Measurements from ENCODE around the gene DNAH6.

The DNAH6 gene

DNA sequence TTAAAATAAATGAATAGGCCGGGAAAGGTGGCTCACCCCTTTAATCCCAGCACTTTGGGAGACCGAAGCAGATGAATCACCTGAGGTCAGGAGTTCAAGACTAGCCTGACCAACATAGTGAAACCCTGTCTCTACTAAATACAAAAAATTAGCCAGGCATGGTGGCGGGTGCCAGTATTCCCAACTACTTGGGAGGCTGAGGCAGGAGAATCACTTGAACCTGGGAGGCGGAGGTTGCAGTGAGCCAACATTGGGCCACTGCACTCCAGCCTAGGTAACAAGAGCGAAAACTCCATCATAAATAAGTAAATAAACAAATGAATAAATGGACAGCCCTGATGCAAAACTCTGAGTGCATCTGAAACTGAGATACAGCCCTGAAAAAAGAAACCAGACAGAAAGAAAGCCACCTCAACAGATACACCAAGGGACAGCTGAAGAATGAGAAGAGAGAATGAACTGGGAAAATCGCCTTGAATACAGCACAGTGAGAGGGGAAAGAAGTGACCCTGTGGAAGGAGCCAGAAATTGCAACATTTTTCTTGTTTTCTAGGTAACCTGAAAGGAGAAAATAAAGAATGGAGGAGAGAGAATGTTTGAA, 300.2 kb downstream of the DNAH6 start:
- peak; percentile 33 for DNase-seq (ENCODE audit: extremely low read depth, insufficient read length)
- H3K27me3 ChIP-seq (replicated peaks; ENCODE audit: control insufficient read depth, insufficient read depth, low read length): peaks cover 3% of the 10 kb centered on the region; the same call in 1 of the 2 replicates
- no peak overlapping the region for H3K4me3 ChIP-seq (replicated peaks; ENCODE audit: low read depth, low read length)
- TF ChIP-seq, protein P1, sequence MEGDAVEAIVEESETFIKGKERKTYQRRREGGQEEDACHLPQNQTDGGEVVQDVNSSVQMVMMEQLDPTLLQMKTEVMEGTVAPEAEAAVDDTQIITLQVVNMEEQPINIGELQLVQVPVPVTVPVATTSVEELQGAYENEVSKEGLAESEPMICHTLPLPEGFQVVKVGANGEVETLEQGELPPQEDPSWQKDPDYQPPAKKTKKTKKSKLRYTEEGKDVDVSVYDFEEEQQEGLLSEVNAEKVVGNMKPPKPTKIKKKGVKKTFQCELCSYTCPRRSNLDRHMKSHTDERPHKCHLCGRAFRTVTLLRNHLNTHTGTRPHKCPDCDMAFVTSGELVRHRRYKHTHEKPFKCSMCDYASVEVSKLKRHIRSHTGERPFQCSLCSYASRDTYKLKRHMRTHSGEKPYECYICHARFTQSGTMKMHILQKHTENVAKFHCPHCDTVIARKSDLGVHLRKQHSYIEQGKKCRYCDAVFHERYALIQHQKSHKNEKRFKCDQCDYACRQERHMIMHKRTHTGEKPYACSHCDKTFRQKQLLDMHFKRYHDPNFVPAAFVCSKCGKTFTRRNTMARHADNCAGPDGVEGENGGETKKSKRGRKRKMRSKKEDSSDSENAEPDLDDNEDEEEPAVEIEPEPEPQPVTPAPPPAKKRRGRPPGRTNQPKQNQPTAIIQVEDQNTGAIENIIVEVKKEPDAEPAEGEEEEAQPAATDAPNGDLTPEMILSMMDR (IDR thresholded peaks at IDR 0.05; ENCODE audit: insufficient read depth, low read length, poor library complexity, severe bottlenecking): no peak
- H3K36me3 ChIP-seq (ENCODE audit: control insufficient read depth, insufficient read depth, low read length): no peaks in the 10 kb centered on the region

DNA sequence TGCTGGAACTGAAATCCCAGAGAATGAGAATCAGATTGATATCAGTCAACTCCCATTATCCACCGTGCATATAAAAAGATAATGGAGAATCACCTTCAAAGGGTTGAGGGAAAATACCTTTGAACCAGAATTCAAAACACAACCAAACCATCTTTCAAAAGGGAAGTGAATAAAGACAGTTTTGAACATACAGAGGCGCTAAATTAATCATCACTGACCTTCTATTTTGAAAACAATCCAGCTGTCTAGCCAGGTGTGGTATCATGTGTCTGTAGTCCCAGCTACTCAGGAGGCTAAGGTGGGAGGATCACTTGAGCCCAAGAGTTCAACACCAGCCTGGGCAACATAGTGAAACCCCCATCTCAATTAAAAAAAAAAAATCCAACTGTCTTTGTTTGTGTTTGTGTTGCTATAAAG, 300.9 kb downstream of the DNAH6 start:
- TF ChIP-seq, protein P1 (IDR thresholded peaks at IDR 0.05; ENCODE audit: insufficient read depth, low read length, poor library complexity, severe bottlenecking): no peak
- Histone ChIP-seq H3K27me3 (replicated peaks; ENCODE audit: control insufficient read depth, insufficient read depth, low read length) (peaks cover 3% of the 10 kb centered on the region; the same call in 1 of the 2 replicates), H3K4me3 (replicated peaks; ENCODE audit: low read depth, low read length) (no peak overlapping the region), H3K36me3 (ENCODE audit: control insufficient read depth, insufficient read depth, low read length) (no peaks in the 10 kb centered on the region)
- DNase-seq (ENCODE audit: extremely low read depth, insufficient read length): peak; percentile 76

DNA sequence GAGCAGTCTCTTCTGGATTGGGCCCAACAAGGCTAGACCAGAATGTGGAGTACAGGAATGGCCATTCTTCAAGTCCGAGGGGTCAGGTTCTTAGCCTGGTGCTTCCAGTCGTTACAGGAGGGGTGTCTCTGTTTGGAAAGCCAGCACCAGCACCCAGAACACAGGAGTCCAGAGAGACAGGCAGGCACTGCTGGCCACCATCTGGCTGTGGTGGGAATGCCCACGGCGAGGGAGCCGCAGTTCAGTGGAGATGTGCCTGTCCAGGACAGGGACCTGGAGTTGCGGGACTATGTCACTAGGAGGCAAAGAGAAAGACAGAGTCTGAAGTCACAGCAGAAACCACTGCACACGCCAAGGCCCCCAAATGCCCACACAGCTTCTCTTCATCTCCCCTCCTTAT, 305.5 kb downstream of the DNAH6 start:
- no peaks in the 10 kb centered on the region for H3K36me3 ChIP-seq (ENCODE audit: control insufficient read depth, insufficient read depth, low read length)
- DNase-seq (ENCODE audit: extremely low read depth, insufficient read length): no peak
- no peak overlapping the region for H3K4me3 ChIP-seq (replicated peaks; ENCODE audit: low read depth, low read length)
- TF ChIP-seq, protein P1 (IDR thresholded peaks at IDR 0.05; ENCODE audit: insufficient read depth, low read length, poor library complexity, severe bottlenecking): no peak
- no peaks in the 10 kb centered on the region; the same call in 1 of the 2 replicates for H3K27me3 ChIP-seq (replicated peaks; ENCODE audit: control insufficient read depth, insufficient read depth, low read length)

DNA sequence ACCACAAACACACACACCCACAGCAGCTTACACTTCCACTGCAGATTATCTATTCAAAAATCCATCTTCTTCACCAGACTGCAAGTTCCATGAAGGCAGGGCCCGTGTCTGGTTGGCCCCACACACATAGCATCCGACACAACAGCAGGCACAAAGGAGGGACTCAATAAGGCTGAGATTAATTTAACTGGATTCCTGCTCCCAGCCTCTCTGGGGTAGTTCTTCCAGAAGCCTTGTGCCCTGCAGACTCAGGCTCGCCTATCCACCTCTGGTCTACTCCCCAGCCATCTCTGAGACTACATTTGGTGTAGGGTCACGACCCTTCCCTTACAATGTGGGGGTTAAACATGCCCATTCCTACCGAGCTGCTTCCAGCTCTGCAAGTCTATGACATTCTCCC, 306.9 kb downstream of the DNAH6 start:
- Histone ChIP-seq H3K27me3 (replicated peaks; ENCODE audit: control insufficient read depth, insufficient read depth, low read length) (no peaks in the 10 kb centered on the region; the same call in none of the 2 replicates), H3K4me3 (replicated peaks; ENCODE audit: low read depth, low read length) (no peak overlapping the region), H3K36me3 (ENCODE audit: control insufficient read depth, insufficient read depth, low read length) (no peaks in the 10 kb centered on the region)
- no peak for DNase-seq (ENCODE audit: extremely low read depth, insufficient read length)
- TF ChIP-seq, protein P1 (IDR thresholded peaks at IDR 0.05; ENCODE audit: insufficient read depth, low read length, poor library complexity, severe bottlenecking): no peak

DNA sequence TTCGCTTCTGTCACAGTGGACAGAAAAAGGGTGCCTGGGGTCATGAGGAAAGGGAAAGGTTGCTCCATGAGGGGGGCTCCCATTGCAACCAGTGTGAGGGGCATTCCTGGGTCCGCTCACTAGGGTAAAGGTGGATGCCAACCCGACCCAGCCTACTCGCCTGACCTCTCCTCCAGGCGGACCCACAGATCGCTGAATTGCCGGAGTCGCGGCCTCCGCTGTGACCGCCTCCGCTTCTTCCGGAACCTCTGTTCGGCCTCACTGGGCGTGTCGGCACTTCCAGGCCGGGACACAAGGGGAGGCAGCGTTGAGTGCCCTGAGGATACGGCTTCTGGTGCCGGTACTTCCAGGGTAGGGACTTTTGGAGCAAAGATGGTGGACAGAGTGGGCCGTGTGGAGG, 307.5 kb downstream of the DNAH6 start:
- no peaks in the 10 kb centered on the region; the same call in none of the 2 replicates for H3K27me3 ChIP-seq (replicated peaks; ENCODE audit: control insufficient read depth, insufficient read depth, low read length)
- TF ChIP-seq, protein P1 (IDR thresholded peaks at IDR 0.05; ENCODE audit: insufficient read depth, low read length, poor library complexity, severe bottlenecking): no peak
- H3K4me3 ChIP-seq (replicated peaks; ENCODE audit: low read depth, low read length): no peak overlapping the region
- H3K36me3 ChIP-seq (ENCODE audit: control insufficient read depth, insufficient read depth, low read length): no peaks in the 10 kb centered on the region
- no peak for DNase-seq (ENCODE audit: extremely low read depth, insufficient read length)

All from GM06990 (cell line).